OCI-M2 (cell line): ENCODE data around the gene CXCR5.

Source experiments
- DNase-seq: peaks from one replicate; lab custom pipeline; 2025; ENCODE audit not compliant: unreplicated experiment; lab: John Stamatoyannopoulos, UW

The CXCR5 gene

DNA sequence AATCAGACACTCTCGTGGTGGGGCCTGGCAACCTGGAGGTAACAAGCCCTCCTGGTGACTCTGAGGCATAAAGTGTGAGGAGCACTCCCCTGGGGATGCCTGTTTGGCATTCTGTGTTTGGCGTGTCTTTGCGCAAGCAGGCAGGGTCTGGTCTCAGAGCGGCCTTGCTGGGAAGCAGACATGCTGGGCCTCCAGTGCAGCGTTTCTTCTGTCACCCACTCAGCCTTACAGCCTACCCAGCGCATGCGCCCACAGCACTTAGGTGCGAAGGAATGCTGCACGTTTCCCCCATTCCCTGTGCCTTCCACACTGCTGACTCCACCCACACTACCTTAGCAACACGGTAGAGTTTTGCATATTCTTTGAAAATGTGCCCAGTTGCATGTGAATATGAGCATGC is 7.4 kb upstream of the CXCR5 start:
- no peak for DNase-seq

DNA sequence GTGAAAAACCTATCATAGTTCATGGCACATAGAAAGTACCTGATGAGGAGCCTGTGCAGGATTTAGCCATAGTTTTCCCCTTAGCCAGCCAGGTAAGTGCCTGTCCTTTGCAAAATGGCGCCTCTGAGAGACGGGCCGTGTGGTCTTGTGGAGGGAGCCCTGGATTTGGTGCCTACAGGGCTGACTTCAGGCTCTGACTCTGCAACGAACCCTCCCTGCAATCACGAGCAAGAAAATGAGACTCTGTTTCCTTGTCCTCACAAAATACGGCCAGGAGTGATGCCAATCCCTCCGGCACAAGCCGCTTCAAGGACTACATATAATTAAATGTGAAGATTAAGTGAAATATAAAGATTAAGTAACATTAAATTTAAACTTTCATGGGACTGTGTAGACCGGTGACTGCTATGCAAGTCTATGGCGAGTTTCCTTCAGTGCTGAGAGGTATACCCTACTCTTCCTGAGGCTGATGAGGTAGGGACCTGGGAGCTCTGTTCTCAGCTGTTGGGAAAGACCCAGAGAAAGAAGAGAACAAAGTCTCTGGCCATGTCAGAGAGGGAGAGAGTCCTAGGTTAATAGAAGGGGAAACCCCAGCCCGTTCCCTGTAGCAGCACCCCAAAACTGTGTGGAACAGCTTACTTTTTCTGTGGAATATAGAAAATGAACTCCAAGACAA is 6.1 kb upstream of the CXCR5 start:
- DNase-seq: no peak

DNA sequence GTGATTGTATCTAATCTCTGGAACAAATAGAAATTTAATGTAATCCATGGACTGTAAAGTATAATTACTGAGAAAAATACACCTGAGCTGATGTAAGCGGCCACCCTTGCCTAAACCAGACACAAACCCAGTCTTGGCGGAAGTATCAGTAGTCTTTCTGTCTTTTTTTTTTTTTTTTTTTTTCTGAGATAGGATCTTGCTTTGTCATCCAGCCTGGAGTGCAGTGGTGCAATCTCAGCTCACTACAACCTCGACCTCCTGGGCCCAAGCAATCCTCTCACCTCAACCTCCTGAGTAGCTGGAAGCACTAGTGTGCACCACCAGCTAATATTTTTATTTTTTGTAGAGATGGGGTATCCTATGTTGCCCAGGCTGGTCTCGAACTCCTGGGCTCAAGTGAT is 5.5 kb upstream of the CXCR5 start:
- no peak for DNase-seq

DNA sequence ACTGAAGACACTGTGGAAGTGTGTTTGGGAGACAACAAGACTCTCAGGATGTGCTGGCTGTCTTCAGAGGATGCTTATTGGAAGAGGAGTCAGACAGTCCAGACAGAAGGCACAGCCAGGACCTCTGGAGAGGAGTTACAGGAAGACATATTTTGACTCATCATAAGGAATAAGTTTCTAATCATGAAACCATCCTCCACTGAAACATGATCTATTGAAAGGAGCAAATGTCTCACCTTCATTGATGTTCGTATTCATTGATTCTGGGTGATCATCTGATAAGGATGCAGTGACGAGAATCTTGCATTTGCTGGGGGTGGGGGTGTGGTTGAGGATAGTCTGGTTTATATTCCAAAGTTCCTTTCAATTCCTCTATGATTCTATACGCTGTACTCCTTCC is 2.5 kb upstream of the CXCR5 start:
- no peak for DNase-seq

DNA sequence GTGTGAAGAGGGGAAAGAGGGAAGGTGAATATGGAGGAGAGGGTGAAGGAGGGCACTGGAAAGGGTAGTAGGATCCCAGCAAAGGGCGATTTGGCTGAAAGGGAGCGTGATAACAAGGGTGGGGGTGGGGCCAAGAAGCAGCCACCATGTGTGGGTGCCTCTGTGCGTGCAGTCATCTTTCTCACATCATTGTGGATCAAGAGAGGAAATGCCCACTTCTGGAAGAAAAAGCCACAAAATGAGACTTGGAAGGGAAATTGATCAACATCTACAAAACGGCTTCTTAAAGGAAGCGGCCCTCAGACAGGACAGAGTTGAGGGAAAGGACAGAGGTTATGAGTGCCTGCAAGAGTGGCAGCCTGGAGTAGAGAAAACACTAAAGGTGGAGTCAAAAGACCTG is 1.2 kb upstream of the CXCR5 start:
- no peak for DNase-seq

DNA sequence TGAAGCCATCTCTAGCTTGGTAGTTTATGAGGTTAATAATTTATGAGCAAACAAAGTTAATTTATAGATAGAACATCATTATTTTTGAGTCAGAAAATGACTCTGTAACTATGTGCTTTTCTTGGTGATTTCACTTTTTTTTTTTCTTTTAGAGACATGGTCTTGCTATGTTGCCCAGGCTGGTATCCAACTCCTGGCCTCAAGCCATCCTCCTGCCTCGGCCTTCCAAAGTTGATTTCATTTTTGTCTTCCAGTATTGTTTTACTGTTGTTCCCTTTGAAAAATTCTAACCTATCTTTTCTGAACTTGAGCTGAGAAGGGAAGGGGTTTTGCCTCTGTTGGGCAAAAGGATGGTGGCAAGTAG is 706 bp upstream of the CXCR5 start:
- no peak for DNase-seq

DNA sequence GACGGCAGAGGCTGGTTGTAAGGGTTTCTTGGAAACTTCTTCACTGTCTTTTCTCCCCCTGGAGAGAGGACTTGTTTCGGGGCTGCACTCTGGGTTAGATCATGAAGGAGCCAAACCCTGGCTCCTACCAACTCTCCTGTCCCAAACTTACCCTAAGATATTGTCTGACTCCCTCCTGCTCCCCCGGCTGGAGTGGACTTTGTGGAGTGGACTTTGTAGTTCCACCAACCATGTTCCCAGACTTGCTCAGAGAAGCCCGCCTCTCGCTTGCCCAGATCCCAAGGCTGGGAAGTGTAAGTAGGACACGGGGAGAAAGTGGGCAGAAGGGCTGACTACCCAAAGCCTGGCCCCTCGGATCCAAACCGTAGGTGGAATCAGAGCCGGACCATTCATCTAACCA is 1.2 kb downstream of the CXCR5 start:
- DNase-seq: no peak

DNA sequence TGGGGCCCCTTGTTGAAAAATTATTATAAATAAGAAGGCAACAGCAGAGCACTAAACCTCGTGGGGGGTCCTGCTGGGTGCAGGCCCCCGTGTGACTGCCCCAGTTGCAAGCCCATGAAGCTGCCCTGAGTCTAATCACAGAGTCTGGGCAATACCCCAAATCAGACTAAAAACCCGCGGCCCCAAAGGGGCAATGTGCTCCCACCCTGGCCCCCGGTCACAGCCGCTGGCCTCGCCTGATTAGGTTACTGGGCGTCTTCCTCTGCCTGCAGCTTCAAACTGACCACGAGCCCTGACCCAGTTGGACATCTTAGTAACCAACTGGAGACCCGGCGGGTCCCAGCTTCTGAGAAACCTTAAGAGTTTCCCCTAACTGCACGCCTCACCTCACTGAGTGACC is 1.6 kb downstream of the CXCR5 start:
- DNase-seq: no peak

DNA sequence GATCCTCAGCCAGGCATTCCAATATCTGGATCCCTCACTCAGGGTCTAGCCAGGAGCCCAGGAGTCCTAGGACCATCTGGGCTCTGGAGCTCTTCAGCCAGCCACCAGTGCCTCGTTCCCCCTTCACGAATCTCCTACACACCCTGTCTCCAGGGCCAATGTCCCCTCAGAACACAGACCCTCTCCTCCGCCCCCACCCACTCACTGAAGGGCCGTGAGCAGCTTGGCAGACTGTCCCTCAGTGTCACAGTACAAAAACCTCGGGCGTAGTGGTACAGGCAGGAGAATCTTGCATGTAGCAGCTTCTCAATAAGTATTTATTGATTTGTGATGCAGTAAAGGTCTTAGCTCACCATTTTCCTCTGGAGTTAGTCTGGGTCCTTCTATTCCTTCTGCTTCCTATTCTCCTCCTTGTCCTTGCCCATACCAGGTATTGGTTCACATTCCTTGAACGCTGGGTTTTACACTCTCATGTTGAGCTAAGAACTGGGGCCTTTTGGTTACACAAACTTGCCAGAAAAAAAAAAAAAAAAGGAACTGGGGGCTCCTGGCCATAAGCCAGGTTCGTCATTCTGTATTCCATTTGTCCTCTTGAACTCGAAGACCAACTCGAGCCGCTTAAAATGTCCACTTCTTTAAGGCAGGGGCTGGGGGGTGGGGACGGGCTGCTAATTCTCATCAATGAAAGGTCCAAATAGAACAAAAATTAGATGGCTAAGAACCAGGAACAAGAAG is 2.3 kb downstream of the CXCR5 start:
- DNase-seq: no peak

DNA sequence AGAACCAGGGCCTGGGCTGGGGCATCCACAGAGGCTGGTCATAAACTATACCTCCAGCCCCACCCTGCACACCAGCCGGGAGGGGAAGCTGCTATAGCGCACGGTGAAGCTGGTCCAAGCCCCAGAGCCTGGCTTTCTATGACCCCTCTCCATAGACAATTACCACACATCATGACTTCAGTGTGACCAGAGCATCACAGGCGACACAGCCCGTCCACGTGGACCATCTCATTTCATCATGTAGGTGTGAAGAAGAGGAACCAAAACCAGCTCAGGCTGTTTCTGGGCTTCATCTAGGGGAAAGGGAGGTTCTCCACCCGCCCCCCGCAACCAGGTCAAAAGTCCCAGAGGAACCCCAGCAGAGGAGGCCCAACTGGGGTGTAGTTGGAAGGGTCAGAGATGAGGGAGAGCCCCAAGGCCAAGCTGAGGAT is 3.0 kb downstream of the CXCR5 start:
- DNase-seq: no peak

DNA sequence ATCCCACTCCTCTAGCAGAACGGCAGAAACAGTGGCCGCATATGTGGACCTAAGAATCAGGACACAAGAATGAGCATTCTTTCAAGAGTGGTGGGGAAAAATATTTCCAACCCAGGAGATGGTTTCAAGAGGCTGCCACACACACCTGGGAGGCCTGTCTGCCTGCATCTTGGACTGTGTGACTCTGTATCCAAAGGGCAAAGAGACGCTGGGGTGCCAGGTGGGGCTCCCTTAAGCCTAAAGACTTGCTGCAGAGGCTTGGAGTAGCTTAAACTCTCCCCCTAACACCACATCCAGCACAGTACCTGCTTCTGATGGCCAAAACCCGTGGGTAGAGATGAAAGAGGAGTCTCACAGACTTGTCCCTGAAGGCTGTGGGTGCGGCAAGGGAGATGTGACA is 3.5 kb downstream of the CXCR5 start:
- DNase-seq: no peak

DNA sequence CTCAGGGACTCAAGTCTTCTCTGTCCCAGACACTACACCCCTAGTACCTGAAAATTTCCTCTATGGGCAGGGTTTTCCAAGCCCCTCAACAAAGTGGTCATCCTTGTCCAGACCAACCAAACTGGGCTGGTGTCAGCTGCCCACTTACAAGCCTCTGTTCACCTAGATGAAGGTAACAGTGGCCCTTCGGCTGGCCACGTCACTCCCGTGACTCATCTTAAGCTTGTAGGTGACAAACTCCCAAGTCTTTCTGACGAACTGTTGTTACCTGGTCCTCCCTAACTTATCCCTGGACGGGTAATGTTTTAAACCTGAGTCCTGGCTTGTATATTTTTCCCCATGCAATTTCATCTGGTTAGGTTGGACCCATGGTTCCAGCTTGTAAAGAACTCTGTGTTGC is 4.7 kb downstream of the CXCR5 start:
- DNase-seq: no peak

DNA sequence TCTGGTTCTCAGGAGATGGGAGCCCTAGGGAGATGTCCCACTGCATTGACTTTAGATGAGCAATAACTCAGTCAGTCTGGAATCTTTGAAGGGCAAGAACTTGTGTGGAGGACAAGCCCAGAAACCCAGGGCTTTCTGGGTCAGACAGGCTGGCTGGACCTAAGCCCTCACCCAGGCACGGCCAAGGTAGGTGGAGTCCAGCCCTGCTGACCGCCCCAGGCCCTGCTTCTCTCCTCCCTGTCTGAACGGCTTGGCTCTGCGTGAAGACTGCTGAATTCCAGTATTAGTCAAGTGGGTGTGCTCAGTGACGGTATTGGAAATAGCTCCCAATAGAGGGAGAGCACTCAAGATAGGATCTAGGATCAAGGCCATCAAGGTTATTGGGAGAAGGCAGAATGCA is 6.1 kb downstream of the CXCR5 start:
- no peak for DNase-seq

DNA sequence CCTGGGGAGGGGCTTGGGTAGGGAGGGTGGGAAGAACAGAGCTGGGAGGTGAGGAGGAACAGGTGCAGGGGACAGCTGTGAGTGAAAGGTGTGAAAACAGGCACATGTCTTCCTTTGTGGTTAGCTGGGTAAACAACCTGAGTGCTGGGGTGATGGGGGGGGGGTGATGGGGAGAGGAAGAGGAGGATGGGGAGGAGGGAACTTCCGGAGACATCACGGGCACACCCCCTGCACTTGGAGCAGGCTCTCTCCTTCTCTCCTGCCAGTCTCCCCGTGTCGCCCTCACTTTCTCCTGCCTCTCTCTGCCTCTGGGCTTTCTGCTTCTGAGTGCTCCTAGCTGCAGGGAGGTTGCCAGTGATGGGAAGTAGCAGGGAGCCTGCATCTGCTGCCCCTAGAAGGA is 8.8 kb downstream of the CXCR5 start:
- no peak for DNase-seq

DNA sequence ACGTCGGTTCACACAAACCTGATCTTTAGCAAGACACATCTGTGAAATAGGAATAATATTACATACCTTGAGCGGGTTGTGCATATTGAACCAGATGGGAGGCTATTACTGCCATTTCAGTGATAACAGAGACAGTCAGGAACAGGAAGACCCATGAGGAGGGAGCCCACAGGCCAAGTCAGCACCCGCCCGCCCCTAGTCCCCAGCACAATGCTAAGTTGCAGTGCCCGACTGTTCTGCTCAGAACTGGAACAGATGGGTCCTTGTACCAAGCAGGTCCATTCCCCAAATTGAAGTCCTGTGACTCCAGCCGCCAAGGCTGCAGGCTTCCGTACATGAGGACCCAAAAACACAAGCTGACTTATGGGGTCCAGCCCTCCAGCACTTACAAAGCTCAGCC is 9.3 kb downstream of the CXCR5 start:
- no peak for DNase-seq

DNA sequence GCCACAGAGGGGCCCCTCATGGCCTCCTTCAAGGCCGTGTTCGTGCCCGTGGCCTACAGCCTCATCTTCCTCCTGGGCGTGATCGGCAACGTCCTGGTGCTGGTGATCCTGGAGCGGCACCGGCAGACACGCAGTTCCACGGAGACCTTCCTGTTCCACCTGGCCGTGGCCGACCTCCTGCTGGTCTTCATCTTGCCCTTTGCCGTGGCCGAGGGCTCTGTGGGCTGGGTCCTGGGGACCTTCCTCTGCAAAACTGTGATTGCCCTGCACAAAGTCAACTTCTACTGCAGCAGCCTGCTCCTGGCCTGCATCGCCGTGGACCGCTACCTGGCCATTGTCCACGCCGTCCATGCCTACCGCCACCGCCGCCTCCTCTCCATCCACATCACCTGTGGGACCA is 10.0 kb downstream of the CXCR5 start:
- DNase-seq: no peak

DNA sequence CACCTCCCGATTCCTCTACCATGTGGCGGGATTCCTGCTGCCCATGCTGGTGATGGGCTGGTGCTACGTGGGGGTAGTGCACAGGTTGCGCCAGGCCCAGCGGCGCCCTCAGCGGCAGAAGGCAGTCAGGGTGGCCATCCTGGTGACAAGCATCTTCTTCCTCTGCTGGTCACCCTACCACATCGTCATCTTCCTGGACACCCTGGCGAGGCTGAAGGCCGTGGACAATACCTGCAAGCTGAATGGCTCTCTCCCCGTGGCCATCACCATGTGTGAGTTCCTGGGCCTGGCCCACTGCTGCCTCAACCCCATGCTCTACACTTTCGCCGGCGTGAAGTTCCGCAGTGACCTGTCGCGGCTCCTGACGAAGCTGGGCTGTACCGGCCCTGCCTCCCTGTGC is 10.5 kb downstream of the CXCR5 start:
- DNase-seq: no peak

DNA sequence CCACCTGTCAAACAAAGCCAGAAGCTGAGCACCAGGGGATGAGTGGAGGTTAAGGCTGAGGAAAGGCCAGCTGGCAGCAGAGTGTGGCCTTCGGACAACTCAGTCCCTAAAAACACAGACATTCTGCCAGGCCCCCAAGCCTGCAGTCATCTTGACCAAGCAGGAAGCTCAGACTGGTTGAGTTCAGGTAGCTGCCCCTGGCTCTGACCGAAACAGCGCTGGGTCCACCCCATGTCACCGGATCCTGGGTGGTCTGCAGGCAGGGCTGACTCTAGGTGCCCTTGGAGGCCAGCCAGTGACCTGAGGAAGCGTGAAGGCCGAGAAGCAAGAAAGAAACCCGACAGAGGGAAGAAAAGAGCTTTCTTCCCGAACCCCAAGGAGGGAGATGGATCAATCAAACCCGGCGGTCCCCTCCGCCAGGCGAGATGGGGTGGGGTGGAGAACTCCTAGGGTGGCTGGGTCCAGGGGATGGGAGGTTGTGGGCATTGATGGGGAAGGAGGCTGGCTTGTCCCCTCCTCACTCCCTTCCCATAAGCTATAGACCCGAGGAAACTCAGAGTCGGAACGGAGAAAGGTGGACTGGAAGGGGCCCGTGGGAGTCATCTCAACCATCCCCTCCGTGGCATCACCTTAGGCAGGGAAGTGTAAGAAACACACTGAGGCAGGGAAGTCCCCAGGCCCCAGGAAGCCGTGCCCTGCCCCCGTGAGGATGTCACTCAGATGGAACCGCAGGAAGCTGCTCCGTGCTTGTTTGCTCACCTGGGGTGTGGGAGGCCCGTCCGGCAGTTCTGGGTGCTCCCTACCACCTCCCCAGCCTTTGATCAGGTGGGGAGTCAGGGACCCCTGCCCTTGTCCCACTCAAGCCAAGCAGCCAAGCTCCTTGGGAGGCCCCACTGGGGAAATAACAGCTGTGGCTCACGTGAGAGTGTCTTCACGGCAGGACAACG is 11.7 kb downstream of the CXCR5 start:
- no peak for DNase-seq

DNA sequence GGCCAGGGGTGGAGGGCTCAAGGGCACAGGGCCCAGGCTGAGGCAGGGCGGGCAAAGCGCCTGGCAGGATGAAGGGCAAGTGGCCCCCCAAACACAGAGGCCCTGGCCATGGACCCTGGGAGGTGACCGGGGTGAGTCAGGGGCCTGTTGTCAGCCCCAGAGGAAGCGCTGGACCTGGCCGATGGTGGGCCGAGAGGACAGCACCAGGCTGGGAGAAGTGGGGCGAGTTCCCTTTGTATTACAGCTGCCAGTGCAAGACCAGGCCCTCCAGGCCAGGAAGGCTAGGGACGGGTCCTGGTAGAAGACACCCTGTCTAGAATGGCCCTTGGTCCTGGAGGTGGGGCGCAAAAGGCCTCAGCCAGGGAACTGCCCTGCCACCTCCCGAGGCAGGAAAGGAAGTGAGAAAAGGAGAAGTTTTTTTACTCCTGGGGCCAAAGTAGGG is 12.8 kb downstream of the CXCR5 start:
- DNase-seq: no peak

DNA sequence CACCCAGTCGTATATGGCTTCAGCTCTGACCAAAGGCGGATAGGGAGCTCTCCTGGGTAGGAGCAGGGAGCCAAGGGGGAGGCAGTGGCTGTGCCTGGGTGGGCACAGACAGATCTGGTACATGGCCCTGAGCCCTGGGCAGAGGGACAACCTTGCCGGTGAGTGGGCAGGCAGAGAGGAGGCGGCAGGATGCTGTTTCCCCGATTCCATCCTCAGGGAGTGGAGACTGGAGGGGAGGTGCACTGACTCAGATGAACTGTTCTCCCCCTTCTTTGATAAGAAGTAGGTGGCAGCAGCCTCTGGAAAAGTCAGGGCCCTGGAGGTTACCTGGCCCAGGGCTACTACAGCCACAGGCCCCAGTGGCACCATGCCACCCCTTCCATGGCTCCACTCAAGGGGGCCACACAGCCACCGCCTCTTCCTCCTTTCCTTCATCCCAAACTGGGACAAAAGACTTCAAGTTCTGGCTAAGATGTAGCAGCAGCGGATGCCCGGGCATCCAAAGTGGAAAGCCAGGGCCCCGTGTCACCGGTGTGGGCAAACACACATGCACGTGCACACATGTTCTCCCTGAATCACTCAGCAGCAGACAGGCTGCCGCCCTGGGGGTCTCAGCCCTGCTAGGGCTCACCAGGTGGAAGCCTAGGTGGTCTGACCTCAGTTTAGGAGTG is 13.4 kb downstream of the CXCR5 start:
- DNase-seq: no peak

DNA sequence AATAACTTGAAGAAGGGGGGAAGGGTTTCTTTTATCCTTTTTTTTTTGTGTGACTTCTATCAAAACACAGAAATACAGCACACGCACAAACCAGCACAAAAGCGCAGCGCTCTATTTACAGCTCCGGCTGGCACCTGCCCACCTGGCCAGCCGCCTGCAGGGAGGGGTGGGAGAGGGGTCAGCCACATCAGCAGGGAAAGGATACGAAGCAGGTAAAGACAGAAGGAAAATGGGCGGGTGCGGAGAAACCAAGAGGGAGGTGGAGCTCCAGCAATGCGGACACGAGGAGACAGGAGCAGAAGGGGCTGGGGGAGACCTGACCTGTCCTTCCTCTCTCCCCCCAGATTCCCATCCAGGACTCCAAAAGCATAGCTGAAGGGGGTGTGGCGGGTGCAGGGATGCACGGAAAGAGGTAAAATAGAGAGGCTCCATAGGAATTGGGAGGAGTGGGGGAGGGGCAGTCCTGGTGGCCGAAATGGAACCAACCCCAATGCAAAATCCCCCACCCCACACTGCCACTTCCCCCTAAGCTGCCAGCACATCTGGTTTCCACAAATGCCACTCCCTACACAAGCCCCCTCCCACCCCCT is 14.1 kb downstream of the CXCR5 start:
- no peak for DNase-seq
